ENCODE results near the gene SH3PXD2A. TPM values are rescaled to one million over a fixed set of nuclear protein-coding genes. Genes with fewer than 3 reads are reported as not detected.
A peak's percentile ranks its signal among the peaks of the same experiment; 100 is the strongest.

Gene SH3PXD2A
- total and polyA plus RNA-seq, 2 experiments from 2014 or later, result 1.8 to 5.0 TPM

DNA sequence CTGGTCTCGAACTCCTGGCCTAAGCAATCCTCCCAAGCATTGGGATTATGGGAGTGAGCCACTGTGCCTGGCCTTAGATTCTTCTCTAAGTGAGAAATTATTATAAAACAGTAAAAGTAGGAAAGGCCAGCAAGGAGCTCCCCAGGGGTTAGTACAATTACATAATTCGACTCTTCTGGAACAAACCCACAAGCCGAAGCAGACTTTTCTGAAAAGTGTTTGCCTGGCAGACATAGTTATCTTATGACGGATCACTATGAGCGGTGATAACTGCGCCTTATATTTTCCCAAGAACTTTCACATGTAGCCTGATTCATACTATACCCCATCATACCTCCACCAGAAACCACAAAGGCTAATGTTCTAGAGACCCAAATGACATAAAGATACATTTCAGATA, 30.2 kb upstream of the SH3PXD2A start:
- peaks cover 5% of the 10 kb centered on the region for H3K4me1 Mint-ChIP-seq
- DNase-seq (ENCODE audit: low spot score), result no peak
- Histone ChIP-seq H3K4me2 (no peak overlapping the region), H3K9me2 (ENCODE audit: insufficient read depth) (no peaks in the 10 kb centered on the region), H3K27me3 (ENCODE audit: insufficient read depth) (no peaks in the 10 kb centered on the region), H3F3A (replicated peaks; ENCODE audit: low read depth) (no peaks in the 10 kb centered on the region), H3K27ac (ENCODE audit: low read depth) (no peak overlapping the region), H4K20me1 (replicated peaks; ENCODE audit: insufficient read depth) (no peaks in the 10 kb centered on the region), H3K4me3 (no peak overlapping the region), H3K79me2 (replicated peaks; ENCODE audit: insufficient read depth) (no peaks in the 10 kb centered on the region), H2AFZ (no peak overlapping the region), H3K4me1 (ENCODE audit: insufficient read depth) (no peaks in the 10 kb centered on the region), H3K36me3 (ENCODE audit: insufficient read depth) (no peaks in the 10 kb centered on the region)
- TF ChIP-seq JUNB (IDR thresholded peaks at IDR 0.05; ENCODE audit: unreplicated experiment), result no peak
- no peak for TF ChIP-seq EZH2 (IDR thresholded peaks at IDR 0.05; ENCODE audit: low read depth, unreplicated experiment)
- H3K36me3 Mint-ChIP-seq (ENCODE audit: low read depth), result no peaks in the 10 kb centered on the region
- no peak overlapping the region for H3K4me3 Mint-ChIP-seq
- no peak for ATAC-seq
- H3K27me3 Mint-ChIP-seq (ENCODE audit: insufficient read depth, low read depth, poor library complexity), result peaks cover 9% of the 10 kb centered on the region
- H3K9me3 Mint-ChIP-seq, result no peaks in the 10 kb centered on the region
- H3K27ac Mint-ChIP-seq, result no peak overlapping the region

DNA sequence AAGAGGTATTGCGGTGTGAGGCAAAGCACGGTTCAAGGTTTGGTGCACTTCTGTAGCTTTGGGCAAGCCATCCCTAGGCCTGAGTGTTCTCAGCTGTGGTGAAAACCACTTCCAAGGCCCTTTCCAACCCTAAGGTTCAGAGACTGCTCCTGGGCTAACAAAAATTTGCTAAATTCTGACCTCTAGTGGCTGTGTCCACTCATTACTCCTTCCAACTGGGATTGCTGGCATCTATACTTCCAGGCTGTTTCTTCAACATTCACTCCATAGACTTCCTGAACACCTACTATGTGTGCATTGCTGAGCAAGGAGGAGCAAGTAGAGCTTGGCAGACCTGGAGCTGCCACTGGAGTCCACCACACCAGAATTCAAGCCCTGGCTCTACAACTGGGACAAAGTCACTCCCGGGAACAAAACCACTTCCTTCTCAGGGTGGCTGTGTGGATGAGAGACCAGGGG, 29.3 kb upstream of the SH3PXD2A start:
- no peak overlapping the region for H3K4me2 ChIP-seq
- no peak overlapping the region for H3K27ac ChIP-seq (ENCODE audit: low read depth)
- no peaks in the 10 kb centered on the region for H3K4me1 ChIP-seq (ENCODE audit: insufficient read depth)
- DNase-seq (ENCODE audit: low spot score), result peak; percentile 81
- no peaks in the 10 kb centered on the region for H3K27me3 ChIP-seq (ENCODE audit: insufficient read depth)
- H4K20me1 ChIP-seq (replicated peaks; ENCODE audit: insufficient read depth), result no peaks in the 10 kb centered on the region
- H3K36me3 Mint-ChIP-seq (ENCODE audit: low read depth), result no peaks in the 10 kb centered on the region
- H3K4me3 ChIP-seq, result no peak overlapping the region
- peaks cover 7% of the 10 kb centered on the region for H3K27me3 Mint-ChIP-seq (ENCODE audit: insufficient read depth, low read depth, poor library complexity)
- no peak overlapping the region for H3K27ac Mint-ChIP-seq
- ATAC-seq, result peak; percentile 96
- no peaks in the 10 kb centered on the region for H3K79me2 ChIP-seq (replicated peaks; ENCODE audit: insufficient read depth)
- H2AFZ ChIP-seq, result no peak overlapping the region
- no peaks in the 10 kb centered on the region; the same call in 2 of the 3 replicates for H3K4me1 Mint-ChIP-seq
- no peaks in the 10 kb centered on the region for H3K36me3 ChIP-seq (ENCODE audit: insufficient read depth)
- no peaks in the 10 kb centered on the region for H3F3A ChIP-seq (replicated peaks; ENCODE audit: low read depth)
- H3K9me2 ChIP-seq (ENCODE audit: insufficient read depth), result no peaks in the 10 kb centered on the region
- no peaks in the 10 kb centered on the region for H3K9me3 Mint-ChIP-seq
- no peak overlapping the region for H3K4me3 Mint-ChIP-seq
- TF ChIP-seq, protein P1, sequence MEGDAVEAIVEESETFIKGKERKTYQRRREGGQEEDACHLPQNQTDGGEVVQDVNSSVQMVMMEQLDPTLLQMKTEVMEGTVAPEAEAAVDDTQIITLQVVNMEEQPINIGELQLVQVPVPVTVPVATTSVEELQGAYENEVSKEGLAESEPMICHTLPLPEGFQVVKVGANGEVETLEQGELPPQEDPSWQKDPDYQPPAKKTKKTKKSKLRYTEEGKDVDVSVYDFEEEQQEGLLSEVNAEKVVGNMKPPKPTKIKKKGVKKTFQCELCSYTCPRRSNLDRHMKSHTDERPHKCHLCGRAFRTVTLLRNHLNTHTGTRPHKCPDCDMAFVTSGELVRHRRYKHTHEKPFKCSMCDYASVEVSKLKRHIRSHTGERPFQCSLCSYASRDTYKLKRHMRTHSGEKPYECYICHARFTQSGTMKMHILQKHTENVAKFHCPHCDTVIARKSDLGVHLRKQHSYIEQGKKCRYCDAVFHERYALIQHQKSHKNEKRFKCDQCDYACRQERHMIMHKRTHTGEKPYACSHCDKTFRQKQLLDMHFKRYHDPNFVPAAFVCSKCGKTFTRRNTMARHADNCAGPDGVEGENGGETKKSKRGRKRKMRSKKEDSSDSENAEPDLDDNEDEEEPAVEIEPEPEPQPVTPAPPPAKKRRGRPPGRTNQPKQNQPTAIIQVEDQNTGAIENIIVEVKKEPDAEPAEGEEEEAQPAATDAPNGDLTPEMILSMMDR (conservative IDR thresholded peaks at IDR 0.05; ENCODE audit: low read depth in 2 of 2), result peak; percentile 86 to 88
- TF ChIP-seq ZNF114 (CRISPR knock-in tag; IDR thresholded peaks at IDR 0.05), result no peak

DNA sequence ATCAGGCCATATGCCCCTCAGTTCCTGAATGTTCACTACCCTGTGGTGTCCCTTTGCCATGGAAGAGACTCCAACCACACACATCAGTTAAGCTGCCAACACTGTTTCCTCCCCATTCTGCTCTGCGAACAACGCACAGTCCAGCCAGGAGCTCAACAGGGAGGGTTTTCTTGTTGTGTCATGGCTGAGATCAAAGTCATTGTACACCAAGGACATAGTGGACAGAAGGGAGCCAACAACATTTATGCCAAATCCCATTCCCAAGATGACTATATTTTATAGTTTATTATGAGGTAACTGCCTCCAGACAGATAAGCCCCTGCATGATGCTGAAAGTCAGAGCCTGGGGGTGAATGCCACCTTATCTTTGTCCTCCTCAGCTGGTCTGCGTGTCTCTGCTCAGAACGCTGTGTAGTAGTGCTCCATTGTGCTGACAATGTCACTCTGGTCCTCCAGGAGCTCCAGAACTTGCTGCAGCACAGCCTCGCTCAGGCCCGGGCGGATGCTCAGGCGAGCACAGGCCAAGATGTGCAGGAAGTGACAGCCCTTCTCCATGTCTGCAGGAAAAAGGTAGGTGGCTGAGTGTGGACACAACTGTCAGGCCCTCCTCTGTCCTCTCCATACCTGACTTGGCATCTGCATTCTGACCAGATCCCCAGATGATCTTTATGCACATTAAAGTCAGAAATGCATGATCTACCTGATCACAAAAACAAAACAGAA, 27.1 kb upstream of the SH3PXD2A start:
- Mint-ChIP-seq H3K4me1 (no peaks in the 10 kb centered on the region; the same call in 2 of the 3 replicates), H3K27ac (no peak overlapping the region)
- H2AFZ ChIP-seq, result no peak overlapping the region

More for the DNA sequence above, 27.1 kb upstream of the SH3PXD2A start:
- Mint-ChIP-seq H3K4me3 (no peak overlapping the region), H3K36me3 (ENCODE audit: low read depth) (peaks cover 6% of the 10 kb centered on the region; the same call in 2 of the 3 replicates), H3K9me3 (no peaks in the 10 kb centered on the region), H3K27me3 (ENCODE audit: insufficient read depth, low read depth, poor library complexity) (peaks cover 7% of the 10 kb centered on the region)
- Histone ChIP-seq H3K4me3 (no peak overlapping the region), H4K20me1 (replicated peaks; ENCODE audit: insufficient read depth) (no peaks in the 10 kb centered on the region), H3K27me3 (ENCODE audit: insufficient read depth) (no peaks in the 10 kb centered on the region), H3K27ac (ENCODE audit: low read depth) (no peak overlapping the region), H3K4me1 (ENCODE audit: insufficient read depth) (no peaks in the 10 kb centered on the region), H3K4me2 (no peak overlapping the region), H3F3A (replicated peaks; ENCODE audit: low read depth) (no peaks in the 10 kb centered on the region), H3K79me2 (replicated peaks; ENCODE audit: insufficient read depth) (no peaks in the 10 kb centered on the region), H3K36me3 (ENCODE audit: insufficient read depth) (no peaks in the 10 kb centered on the region), H3K9me2 (ENCODE audit: insufficient read depth) (no peaks in the 10 kb centered on the region)
- DNase-seq (ENCODE audit: low spot score), result no peak
- TF ChIP-seq, protein P2, sequence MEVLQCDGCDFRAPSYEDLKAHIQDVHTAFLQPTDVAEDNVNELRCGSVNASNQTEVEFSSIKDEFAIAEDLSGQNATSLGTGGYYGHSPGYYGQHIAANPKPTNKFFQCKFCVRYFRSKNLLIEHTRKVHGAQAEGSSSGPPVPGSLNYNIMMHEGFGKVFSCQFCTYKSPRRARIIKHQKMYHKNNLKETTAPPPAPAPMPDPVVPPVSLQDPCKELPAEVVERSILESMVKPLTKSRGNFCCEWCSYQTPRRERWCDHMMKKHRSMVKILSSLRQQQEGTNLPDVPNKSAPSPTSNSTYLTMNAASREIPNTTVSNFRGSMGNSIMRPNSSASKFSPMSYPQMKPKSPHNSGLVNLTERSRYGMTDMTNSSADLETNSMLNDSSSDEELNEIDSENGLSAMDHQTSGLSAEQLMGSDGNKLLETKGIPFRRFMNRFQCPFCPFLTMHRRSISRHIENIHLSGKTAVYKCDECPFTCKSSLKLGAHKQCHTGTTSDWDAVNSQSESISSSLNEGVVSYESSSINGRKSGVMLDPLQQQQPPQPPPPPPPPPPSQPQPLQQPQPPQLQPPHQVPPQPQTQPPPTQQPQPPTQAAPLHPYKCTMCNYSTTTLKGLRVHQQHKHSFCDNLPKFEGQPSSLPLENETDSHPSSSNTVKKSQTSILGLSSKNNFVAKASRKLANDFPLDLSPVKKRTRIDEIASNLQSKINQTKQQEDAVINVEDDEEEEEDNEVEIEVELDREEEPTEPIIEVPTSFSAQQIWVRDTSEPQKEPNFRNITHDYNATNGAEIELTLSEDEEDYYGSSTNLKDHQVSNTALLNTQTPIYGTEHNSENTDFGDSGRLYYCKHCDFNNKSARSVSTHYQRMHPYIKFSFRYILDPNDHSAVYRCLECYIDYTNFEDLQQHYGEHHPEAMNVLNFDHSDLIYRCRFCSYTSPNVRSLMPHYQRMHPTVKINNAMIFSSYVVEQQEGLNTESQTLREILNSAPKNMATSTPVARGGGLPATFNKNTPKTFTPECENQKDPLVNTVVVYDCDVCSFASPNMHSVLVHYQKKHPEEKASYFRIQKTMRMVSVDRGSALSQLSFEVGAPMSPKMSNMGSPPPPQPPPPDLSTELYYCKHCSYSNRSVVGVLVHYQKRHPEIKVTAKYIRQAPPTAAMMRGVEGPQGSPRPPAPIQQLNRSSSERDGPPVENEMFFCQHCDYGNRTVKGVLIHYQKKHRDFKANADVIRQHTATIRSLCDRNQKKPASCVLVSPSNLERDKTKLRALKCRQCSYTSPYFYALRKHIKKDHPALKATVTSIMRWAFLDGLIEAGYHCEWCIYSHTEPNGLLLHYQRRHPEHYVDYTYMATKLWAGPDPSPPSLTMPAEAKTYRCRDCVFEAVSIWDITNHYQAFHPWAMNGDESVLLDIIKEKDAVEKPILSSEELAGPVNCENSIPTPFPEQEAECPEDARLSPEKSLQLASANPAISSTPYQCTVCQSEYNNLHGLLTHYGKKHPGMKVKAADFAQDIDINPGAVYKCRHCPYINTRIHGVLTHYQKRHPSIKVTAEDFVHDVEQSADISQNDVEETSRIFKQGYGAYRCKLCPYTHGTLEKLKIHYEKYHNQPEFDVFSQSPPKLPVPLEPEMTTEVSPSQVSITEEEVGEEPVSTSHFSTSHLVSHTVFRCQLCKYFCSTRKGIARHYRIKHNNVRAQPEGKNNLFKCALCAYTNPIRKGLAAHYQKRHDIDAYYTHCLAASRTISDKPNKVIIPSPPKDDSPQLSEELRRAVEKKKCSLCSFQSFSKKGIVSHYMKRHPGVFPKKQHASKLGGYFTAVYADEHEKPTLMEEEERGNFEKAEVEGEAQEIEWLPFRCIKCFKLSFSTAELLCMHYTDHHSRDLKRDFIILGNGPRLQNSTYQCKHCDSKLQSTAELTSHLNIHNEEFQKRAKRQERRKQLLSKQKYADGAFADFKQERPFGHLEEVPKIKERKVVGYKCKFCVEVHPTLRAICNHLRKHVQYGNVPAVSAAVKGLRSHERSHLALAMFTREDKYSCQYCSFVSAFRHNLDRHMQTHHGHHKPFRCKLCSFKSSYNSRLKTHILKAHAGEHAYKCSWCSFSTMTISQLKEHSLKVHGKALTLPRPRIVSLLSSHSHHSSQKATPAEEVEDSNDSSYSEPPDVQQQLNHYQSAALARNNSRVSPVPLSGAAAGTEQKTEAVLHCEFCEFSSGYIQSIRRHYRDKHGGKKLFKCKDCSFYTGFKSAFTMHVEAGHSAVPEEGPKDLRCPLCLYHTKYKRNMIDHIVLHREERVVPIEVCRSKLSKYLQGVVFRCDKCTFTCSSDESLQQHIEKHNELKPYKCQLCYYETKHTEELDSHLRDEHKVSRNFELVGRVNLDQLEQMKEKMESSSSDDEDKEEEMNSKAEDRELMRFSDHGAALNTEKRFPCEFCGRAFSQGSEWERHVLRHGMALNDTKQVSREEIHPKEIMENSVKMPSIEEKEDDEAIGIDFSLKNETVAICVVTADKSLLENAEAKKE (CRISPR knock-in tag; IDR thresholded peaks at IDR 0.05), result no peak
- no peak for TF ChIP-seq STAT1 (IDR thresholded peaks at IDR 0.05; ENCODE audit: unreplicated experiment)
- ATAC-seq, result no peak
